PC-3 (cell line): ENCODE data around the gene CASKIN2.

ENCODE experiments used
- CTCF ChIP-seq: fragments of 300-600 bp; sonication (generic); conservative IDR thresholded peaks from 2 replicates; pipeline ENCODE4 v1.5.1; 2017; ENCODE audit warnings: antibody characterized with exemption, low read depth, mild to moderate bottlenecking, low read length
- EZH2 ChIP-seq: fragments of 300-600 bp; sonication (generic); IDR thresholded peaks from one replicate; pipeline ENCODE4 v1.6.1; 2017; ENCODE audit warnings: antibody characterized with exemption, mild to moderate bottlenecking, low read length; ENCODE audit not compliant: unreplicated experiment

GRCh38 chr17:75500419-75501216, 14.7 kb downstream of the CASKIN2 start:
- TF ChIP-seq CTCF (no peak), EZH2 (no peak)
